SH-SY5Y (cell line): ENCODE data around the gene INPP5A.

Experiments used
- GATA2 ChIP-seq: IDR thresholded peaks from 2 replicates; pipeline ENCODE4 v1.6.1; 2011; ENCODE audit warnings: mild to moderate bottlenecking, low read depth, low read length
- GATA3 ChIP-seq: IDR thresholded peaks from 2 replicates; pipeline ENCODE4 v1.6.1; 2011; ENCODE audit warnings: low read depth, mild to moderate bottlenecking, low read length, moderate library complexity

GRCh38 chr10:132539431-132539839 lies 1.8 kb downstream of the INPP5A start:
- TF ChIP-seq GATA2 (no peak), GATA3 (no peak)
